ENCODE data around the gene TMEM91.
A peak's percentile ranks its signal among the peaks of the same experiment; 100 is the strongest.
"Not testable (repeated sequence)": the region's sequence is repeated elsewhere in the genome, so short reads cannot be mapped to it uniquely, and the experiment has no call there.

Gene TMEM91

GRCh38 chr19:41377977-41378709 lies 1.8 kb downstream of the TMEM91 start:
- Mint-ChIP-seq H3K4me1 (peaks cover 18 to 31% of the 10 kb centered on the region in 2 donors), H3K9me3 (no peaks in the 10 kb centered on the region), H3K4me3 (no peak overlapping the region), H3K27ac (peak overlapping the region; percentile 84), H3K36me3 (peaks cover 10% of the 10 kb centered on the region in 2 donors), H3K27me3 (no peaks in the 10 kb centered on the region)
- peak; percentile 31 for DNase-seq
- peak; percentile 82 to 83 for ATAC-seq (replicated peaks)

GRCh38 chr19:41381536-41381935 lies 5.2 kb downstream of the TMEM91 start:
- H3K4me1 Mint-ChIP-seq, result peaks cover 19 to 22% of the 10 kb centered on the region in 2 donors
- not testable (repeated sequence) for H3K9me3 Mint-ChIP-seq; H3K27ac Mint-ChIP-seq; H3K27me3 Mint-ChIP-seq; H3K4me3 Mint-ChIP-seq; ATAC-seq (replicated peaks); DNase-seq
- peaks cover 21 to 24% of the 10 kb centered on the region in 2 donors for H3K36me3 Mint-ChIP-seq

DNA sequence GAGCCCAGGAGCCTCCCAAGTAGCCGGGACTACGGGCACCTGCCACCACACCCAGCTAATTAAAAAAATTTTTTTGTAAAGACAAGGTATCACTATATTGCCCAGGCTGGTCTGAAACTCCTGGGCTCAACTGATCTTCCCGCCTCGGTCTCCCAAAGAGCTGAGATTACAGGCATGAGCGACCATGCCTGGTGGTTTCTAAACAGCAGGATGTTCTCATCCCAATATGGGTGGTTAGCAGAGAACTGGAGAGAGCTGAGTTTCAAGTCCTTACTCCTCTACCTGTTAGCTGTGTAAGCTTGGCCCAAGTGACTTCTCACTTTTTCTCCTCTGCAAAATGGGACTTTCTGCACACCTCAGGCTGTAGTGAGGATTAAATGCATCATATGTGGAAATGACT lies 8.0 kb downstream of the TMEM91 start:
- DNase-seq (no peak), ATAC-seq (replicated peaks) (peak in 1 of 2 donors; percentile 29)
- H3K27ac Mint-ChIP-seq, result no peak overlapping the region
- peaks cover 26 to 31% of the 10 kb centered on the region in 2 donors for H3K36me3 Mint-ChIP-seq
- H3K4me3 Mint-ChIP-seq, result no peak overlapping the region
- H3K9me3 Mint-ChIP-seq, result no peaks in the 10 kb centered on the region
- no peaks in the 10 kb centered on the region for H3K27me3 Mint-ChIP-seq
- peaks cover 0 to 3% of the 10 kb centered on the region in 2 donors for H3K4me1 Mint-ChIP-seq

- H3K36me3 Mint-ChIP-seq, result peaks cover 33 to 42% of the 10 kb centered on the region in 2 donors
- H3K4me1 Mint-ChIP-seq, result peaks cover 0 to 3% of the 10 kb centered on the region in 2 donors
- no peak overlapping the region for H3K4me3 Mint-ChIP-seq
- H3K9me3 Mint-ChIP-seq, result no peaks in the 10 kb centered on the region
- DNase-seq (no peak), ATAC-seq (replicated peaks) (no peak)
- H3K27me3 Mint-ChIP-seq, result no peaks in the 10 kb centered on the region
- H3K27ac Mint-ChIP-seq, result no peak overlapping the region
Measured at GRCh38 chr19:41386442-41386841, 10.1 kb downstream of the TMEM91 start.

- H3K27ac Mint-ChIP-seq, result peak overlapping the region; percentile 56
- DNase-seq, result no peak
- H3K4me3 Mint-ChIP-seq, result no peak overlapping the region
- H3K27me3 Mint-ChIP-seq, result no peaks in the 10 kb centered on the region
- peaks cover 22 to 41% of the 10 kb centered on the region in 2 donors for H3K36me3 Mint-ChIP-seq
- H3K4me1 Mint-ChIP-seq, result peaks cover 9 to 16% of the 10 kb centered on the region in 2 donors
- no peak for ATAC-seq (replicated peaks)
- H3K9me3 Mint-ChIP-seq, result no peaks in the 10 kb centered on the region
Measured at GRCh38 chr19:41391618-41392017, 15.3 kb downstream of the TMEM91 start.

GRCh38 chr19:41392775-41393174 lies 16.4 kb downstream of the TMEM91 start:
- no peaks in the 10 kb centered on the region for H3K9me3 Mint-ChIP-seq
- DNase-seq, result no peak
- H3K4me1 Mint-ChIP-seq, result peaks cover 9 to 26% of the 10 kb centered on the region in 2 donors
- peak overlapping the region; percentile 68 for H3K27ac Mint-ChIP-seq
- H3K36me3 Mint-ChIP-seq, result peaks cover 21 to 40% of the 10 kb centered on the region in 2 donors
- H3K4me3 Mint-ChIP-seq, result no peak overlapping the region
- ATAC-seq (replicated peaks), result no peak
- no peaks in the 10 kb centered on the region for H3K27me3 Mint-ChIP-seq

- Mint-ChIP-seq H3K9me3 (no peaks in the 10 kb centered on the region), H3K4me1 (peaks cover 23 to 48% of the 10 kb centered on the region in 2 donors), H3K27me3 (no peaks in the 10 kb centered on the region), H3K27ac (peak overlapping the region; percentile 32), H3K4me3 (peak overlapping the region; percentile 34 to 58), H3K36me3 (peaks cover 11 to 27% of the 10 kb centered on the region in 2 donors)
- ATAC-seq (replicated peaks) (no peak), DNase-seq (no peak)
Measured at GRCh38 chr19:41395355-41395754, 19.0 kb downstream of the TMEM91 start.

DNA sequence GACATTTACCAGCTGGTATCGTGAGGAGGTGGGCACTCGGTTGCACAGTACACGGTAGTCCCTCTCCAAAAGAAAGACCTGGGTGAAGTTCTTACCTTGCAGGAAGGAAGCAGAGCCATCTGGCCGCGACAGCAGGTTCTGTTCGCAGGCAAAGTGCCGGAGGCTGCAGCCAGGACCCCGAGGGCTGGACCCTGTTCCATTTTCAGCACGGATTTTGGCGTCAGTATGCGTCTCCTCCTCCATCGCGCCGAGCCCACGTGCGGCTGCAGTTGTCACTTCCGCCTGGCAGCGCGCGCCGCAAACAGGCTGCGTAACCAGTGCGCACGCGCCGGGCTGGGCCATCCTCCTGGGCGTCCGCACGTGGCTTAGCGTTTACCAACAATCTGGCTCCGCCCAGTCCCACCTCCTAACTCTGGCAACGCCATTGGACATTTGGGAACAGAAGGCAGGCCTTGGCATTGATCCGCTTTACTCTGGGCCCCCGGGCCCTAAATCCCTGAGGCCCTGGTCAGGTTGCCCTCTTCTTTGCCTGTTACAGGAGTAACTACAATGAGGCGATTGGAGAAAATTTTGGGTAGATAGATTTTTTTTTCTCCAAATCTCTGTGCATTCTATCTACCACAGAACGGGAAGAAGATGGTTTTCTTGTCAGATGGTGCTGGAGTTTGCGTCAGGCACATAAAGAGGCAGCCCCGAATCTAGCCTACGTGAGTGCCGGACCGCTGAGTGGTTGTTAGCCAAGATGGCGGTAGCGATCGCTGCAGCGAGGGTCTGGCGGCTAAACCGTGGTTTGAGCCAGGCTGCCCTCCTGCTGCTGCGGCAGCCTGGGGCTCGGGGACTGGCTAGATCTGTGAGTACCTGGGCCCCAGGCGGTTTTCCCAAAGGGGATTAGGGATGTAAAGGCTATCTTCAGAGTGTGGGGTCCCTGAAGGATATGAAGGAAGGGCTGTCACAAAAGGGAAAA lies 21.0 kb downstream of the TMEM91 start, which contains the start of the genes BCKDHA and EXOSC5:
Gene BCKDHA, plus strand, starts transcription at position 733 of the 964 bp plus-strand sequence. Its CDS starts 10 bp downstream, at position 743.
Gene EXOSC5, minus strand, starts transcription at position 274 of the 964 bp plus-strand sequence. Its CDS starts 31 bp downstream, at position 243.
- Mint-ChIP-seq H3K9me3 (no peaks in the 10 kb centered on the region), H3K4me3 (peak within 1 kb of the TSS; percentile 100), H3K27me3 (no peaks in the 10 kb centered on the region), H3K4me1 (peaks cover 26 to 59% of the 10 kb centered on the region in 2 donors), H3K27ac (peak within 1 kb of the TSS; percentile 100), H3K36me3 (peaks cover 11 to 23% of the 10 kb centered on the region in 2 donors)
- DNase-seq (peak; percentile 99), ATAC-seq (replicated peaks) (peak; percentile 96 to 99)

- Mint-ChIP-seq H3K9me3 (no peaks in the 10 kb centered on the region), H3K4me3 (peak overlapping the region; percentile 100), H3K27ac (peak overlapping the region; percentile 100), H3K36me3 (peaks cover 12 to 22% of the 10 kb centered on the region in 2 donors), H3K27me3 (no peaks in the 10 kb centered on the region), H3K4me1 (peaks cover 26 to 62% of the 10 kb centered on the region in 2 donors)
- DNase-seq (no peak), ATAC-seq (replicated peaks) (no peak)
Measured at GRCh38 chr19:41398050-41398418, 21.7 kb downstream of the TMEM91 start.

GRCh38 chr19:41398598-41398997 lies 22.3 kb downstream of the TMEM91 start:
- Mint-ChIP-seq H3K36me3 (peaks cover 12 to 22% of the 10 kb centered on the region in 2 donors), H3K27me3 (no peaks in the 10 kb centered on the region), H3K27ac (peak overlapping the region; percentile 100), H3K9me3 (no peaks in the 10 kb centered on the region), H3K4me3 (peak overlapping the region; percentile 100), H3K4me1 (peaks cover 27 to 65% of the 10 kb centered on the region in 2 donors)
- no peak for ATAC-seq (replicated peaks)
- DNase-seq, result no peak

- H3K4me1 Mint-ChIP-seq, result peaks cover 28 to 65% of the 10 kb centered on the region in 2 donors
- ATAC-seq (replicated peaks), result no peak
Measured at GRCh38 chr19:41399091-41399490, 22.8 kb downstream of the TMEM91 start.

GRCh38 chr19:41399525-41399924 lies 23.2 kb downstream of the TMEM91 start:
- DNase-seq, result no peak
- H3K27ac Mint-ChIP-seq, result no peak overlapping the region
- H3K4me1 Mint-ChIP-seq, result peaks cover 28 to 65% of the 10 kb centered on the region in 2 donors
- no peaks in the 10 kb centered on the region for H3K9me3 Mint-ChIP-seq
- ATAC-seq (replicated peaks), result no peak
- peaks cover 12 to 22% of the 10 kb centered on the region in 2 donors for H3K36me3 Mint-ChIP-seq
- no peaks in the 10 kb centered on the region for H3K27me3 Mint-ChIP-seq
- peak overlapping the region in 1 of 2 donors; percentile 15 for H3K4me3 Mint-ChIP-seq

More at GRCh38 chr19:41399091-41399490, 22.8 kb downstream of the TMEM91 start:
- Mint-ChIP-seq H3K9me3 (no peaks in the 10 kb centered on the region), H3K36me3 (peaks cover 12 to 22% of the 10 kb centered on the region in 2 donors), H3K27ac (peak overlapping the region; percentile 100), H3K27me3 (no peaks in the 10 kb centered on the region), H3K4me3 (peak overlapping the region; percentile 100)
- no peak for DNase-seq

DNA sequence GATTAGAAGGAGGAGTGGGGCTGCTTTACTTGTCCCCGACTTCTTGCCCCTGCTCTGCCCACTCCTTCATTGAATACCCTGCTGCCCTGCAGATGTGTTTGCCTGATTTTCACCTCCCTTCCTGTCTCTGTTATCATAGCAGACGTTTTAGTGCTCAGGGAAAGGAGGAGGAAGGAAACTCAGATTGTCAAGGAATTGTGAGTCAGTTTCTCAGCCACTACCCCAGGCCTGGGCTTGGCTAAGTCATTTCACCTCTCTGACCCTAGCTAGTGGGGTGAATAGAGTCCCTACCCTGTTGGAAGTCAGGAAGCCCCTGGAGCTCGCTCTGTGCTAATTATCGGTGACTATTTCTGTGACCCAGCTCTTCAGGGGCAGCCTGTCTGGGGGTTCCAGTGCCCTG lies 25.1 kb downstream of the TMEM91 start:
- peaks cover 12% of the 10 kb centered on the region in 2 donors for H3K36me3 Mint-ChIP-seq
- H3K27ac Mint-ChIP-seq, result no peak overlapping the region
- DNase-seq (no peak), ATAC-seq (replicated peaks) (no peak)
- peaks cover 23 to 50% of the 10 kb centered on the region in 2 donors for H3K4me1 Mint-ChIP-seq
- no peaks in the 10 kb centered on the region for H3K9me3 Mint-ChIP-seq
- H3K27me3 Mint-ChIP-seq, result no peaks in the 10 kb centered on the region
- H3K4me3 Mint-ChIP-seq, result no peak overlapping the region

DNA sequence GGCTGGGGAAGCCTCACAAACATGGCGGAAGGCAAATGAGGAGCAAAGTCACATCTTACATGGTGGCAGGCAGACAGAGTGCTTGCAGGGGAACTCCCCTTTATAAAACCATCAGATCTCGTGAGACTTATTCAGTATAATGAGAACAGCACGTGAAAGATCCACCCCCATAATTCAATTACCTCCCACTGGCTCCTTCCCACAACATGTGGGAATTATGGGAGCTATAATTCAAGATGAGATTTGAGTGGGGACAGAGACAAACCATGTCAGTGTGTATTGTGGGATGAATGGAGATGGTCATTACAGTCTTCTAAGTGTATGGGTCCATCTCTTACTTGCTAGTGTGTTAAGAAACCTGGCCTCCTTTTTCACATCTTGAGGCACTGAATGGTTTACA lies 25.7 kb downstream of the TMEM91 start:
- Mint-ChIP-seq H3K9me3 (no peaks in the 10 kb centered on the region), H3K4me3 (no peak overlapping the region), H3K27ac (no peak overlapping the region), H3K4me1 (peaks cover 23 to 47% of the 10 kb centered on the region in 2 donors), H3K27me3 (no peaks in the 10 kb centered on the region), H3K36me3 (peaks cover 12% of the 10 kb centered on the region in 2 donors)
- no peak for DNase-seq
- no peak for ATAC-seq (replicated peaks)
